ENCODE data around the gene INAFM1. TPM values are rescaled to one million over a fixed set of nuclear protein-coding genes. Genes with fewer than 3 reads are reported as not detected.

INAFM1 gene
- total RNA-seq, 1 donor from 2014 or later = 18.2 TPM

DNA sequence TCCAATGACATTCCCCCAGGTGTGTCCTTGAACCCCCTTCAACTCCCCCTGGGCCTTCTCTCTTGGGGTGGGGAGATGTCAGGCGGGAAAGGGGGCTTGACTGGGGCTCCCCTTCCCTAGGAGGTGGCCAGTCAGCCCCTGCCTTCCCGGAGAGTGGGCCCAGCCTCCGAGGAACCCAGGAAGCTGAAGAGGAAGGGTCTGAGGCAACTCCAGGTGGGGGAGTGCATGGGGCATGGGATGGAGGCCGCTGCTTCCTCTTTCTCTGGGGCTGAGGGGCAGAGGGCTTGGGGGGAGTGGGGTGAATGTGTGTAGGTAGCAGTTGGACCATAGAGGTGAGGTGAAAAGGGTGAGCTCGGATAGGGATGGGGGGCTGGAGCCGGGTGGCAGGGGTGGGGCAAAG, 2.7 kb upstream of the INAFM1 start:
- intact Hi-C loops (cut with DNase I) = no loop called here
- Histone ChIP-seq H3K27me3 (no peaks in the 10 kb centered on the region), H3K4me1 (peaks cover 13% of the 10 kb centered on the region), H3K27ac (no peak overlapping the region), H3K4me3 (no peak overlapping the region), H3K36me3 (peaks cover 35% of the 10 kb centered on the region), H3K9me3 (no peaks in the 10 kb centered on the region)
- TF ChIP-seq, protein P1, sequence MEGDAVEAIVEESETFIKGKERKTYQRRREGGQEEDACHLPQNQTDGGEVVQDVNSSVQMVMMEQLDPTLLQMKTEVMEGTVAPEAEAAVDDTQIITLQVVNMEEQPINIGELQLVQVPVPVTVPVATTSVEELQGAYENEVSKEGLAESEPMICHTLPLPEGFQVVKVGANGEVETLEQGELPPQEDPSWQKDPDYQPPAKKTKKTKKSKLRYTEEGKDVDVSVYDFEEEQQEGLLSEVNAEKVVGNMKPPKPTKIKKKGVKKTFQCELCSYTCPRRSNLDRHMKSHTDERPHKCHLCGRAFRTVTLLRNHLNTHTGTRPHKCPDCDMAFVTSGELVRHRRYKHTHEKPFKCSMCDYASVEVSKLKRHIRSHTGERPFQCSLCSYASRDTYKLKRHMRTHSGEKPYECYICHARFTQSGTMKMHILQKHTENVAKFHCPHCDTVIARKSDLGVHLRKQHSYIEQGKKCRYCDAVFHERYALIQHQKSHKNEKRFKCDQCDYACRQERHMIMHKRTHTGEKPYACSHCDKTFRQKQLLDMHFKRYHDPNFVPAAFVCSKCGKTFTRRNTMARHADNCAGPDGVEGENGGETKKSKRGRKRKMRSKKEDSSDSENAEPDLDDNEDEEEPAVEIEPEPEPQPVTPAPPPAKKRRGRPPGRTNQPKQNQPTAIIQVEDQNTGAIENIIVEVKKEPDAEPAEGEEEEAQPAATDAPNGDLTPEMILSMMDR (IDR thresholded peaks at IDR 0.05) = no peak
- ATAC-seq (no peak), DNase-seq (no peak)

DNA sequence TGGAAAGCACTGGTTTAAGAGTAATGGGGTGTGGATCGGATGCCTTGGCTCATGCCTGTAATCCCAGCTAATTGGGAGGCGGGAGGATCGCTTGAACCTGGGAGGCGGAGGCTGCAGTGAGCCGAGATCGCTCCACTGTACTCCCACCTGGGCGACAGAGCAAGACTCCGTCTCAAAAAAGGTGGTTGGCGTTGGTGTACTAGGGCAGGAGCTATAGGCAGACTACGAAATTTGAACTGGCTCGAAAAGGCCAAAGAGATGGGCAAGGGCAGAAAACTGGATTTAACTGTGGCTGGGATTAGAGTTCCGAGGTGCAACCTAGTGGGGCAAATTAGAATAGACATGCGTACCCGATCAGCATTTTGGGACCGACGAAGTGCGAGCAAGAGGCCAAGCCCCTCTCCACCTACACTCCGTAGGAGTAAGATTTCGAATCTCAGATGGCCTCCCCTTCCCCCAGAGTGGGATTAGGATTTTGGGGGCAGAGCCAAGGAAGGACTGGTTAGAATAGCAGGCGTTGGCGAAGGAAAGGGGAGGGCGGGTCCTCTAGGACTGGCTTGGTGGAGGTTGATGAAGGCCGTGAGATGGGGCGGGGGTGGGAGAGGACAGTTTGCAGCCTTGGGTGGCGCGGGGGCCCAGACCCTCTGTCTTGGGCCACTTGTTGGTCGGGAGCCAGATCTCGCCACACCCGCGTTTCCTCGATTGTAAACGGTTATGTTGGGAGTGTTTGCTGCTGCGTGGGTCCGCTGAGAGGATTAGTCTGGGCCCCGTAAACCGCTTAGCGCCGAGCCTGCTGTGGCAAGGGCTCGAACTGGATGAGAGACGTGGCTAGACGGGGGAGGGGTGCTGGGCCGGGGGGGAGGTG, 2.0 kb upstream of the INAFM1 start:
- Histone ChIP-seq H3K27ac (peak overlapping the region; percentile 96), H3K36me3 (peaks cover 28% of the 10 kb centered on the region), H3K9me3 (no peaks in the 10 kb centered on the region), H3K4me1 (peaks cover 13% of the 10 kb centered on the region), H3K27me3 (no peaks in the 10 kb centered on the region), H3K4me3 (peak overlapping the region; percentile 79)
- DNase-seq (peak; percentile 80), ATAC-seq (no peak)
- TF ChIP-seq, protein P1 (IDR thresholded peaks at IDR 0.05) = no peak
- intact Hi-C loops (cut with DNase I) = no loop called here

- peak overlapping the region; percentile 96 for H3K27ac ChIP-seq
- H3K27me3 ChIP-seq = no peaks in the 10 kb centered on the region
- H3K9me3 ChIP-seq = no peaks in the 10 kb centered on the region
- intact Hi-C loops (cut with DNase I) = no loop called here
- peak; percentile 96 for DNase-seq
- peaks cover 13% of the 10 kb centered on the region for H3K4me1 ChIP-seq
- H3K4me3 ChIP-seq = peak overlapping the region; percentile 79
- peak; percentile 84 for ATAC-seq
- TF ChIP-seq, protein P1 (IDR thresholded peaks at IDR 0.05) = no peak
- H3K36me3 ChIP-seq = peaks cover 20% of the 10 kb centered on the region
Observed at GRCh38 chr19:47273313-47274070, 1.2 kb upstream of the INAFM1 start.

DNA sequence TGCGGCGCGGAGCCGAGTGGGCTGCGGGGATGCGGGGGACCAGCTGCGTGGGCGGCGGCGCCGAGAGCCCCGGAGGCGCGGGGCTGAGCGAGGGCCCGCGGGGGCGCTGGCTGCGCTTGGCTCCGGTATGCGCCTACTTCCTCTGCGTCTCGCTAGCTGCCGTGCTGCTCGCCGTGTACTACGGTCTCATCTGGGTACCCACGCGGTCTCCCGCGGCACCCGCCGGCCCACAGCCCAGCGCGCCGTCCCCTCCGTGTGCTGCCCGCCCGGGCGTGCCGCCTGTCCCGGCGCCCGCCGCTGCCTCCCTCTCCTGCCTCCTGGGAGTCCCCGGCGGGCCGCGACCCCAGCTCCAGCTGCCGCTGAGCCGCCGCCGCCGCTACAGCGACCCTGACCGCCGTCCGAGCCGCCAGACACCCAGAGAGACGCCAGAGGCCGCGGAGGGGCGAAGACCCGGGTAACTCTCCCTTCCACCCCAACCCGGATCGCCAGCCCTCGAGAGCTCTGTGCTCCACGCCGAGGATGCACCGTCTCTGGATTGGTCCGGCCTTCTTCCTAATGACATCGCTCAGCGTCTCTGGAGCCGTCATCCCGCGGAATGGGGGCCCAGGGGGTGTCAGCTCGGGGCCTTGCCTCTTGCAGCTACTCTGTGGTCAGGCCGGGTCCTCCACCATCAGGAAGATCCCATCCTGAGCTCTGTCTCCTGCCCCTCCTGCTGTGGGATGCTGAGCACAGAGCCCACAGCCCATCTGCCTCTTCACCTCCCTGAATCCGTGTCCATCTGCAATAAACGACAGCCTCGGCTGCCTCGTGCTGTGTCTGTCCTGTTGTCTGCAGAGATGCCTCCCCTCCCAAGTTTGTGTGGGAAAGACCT, 441 bp downstream of the INAFM1 start:
- ATAC-seq = peak; percentile 6

More for the DNA sequence above, 441 bp downstream of the INAFM1 start:
- H3K9me3 ChIP-seq = no peaks in the 10 kb centered on the region
- DNase-seq = no peak
- TF ChIP-seq, protein P1 (IDR thresholded peaks at IDR 0.05) = no peak
- H3K27ac ChIP-seq = peak overlapping the region; percentile 60
- peak overlapping the region; percentile 79 for H3K4me3 ChIP-seq
- H3K27me3 ChIP-seq = no peaks in the 10 kb centered on the region
- H3K4me1 ChIP-seq = peaks cover 13% of the 10 kb centered on the region
- peaks cover 13% of the 10 kb centered on the region for H3K36me3 ChIP-seq
- intact Hi-C loops (cut with DNase I) = no loop called here

Measured in upper lobe of right lung (tissue), 1 donor.